OCI-LY7 (cell line): ENCODE results near the gene DLGAP4.

Experiments used
- CTCF ChIP-seq: fragments of 200-600 bp; sonication (generic); conservative IDR thresholded peaks from 2 replicates; pipeline ENCODE4 v1.5.1; 2014; ENCODE audit warnings: mild to moderate bottlenecking, antibody characterized with exemption, low read length, moderate library complexity, mixed read lengths
- EZH2phosphoT487 ChIP-seq: fragments of 200-600 bp; sonication (generic); IDR thresholded peaks from 2 replicates; pipeline ENCODE4 v1.6.1; 2018; ENCODE audit warnings: low read depth, borderline replicate concordance, mild to moderate bottlenecking, mixed run types, antibody characterized with exemption, low read length, moderate library complexity, mixed read lengths

DNA sequence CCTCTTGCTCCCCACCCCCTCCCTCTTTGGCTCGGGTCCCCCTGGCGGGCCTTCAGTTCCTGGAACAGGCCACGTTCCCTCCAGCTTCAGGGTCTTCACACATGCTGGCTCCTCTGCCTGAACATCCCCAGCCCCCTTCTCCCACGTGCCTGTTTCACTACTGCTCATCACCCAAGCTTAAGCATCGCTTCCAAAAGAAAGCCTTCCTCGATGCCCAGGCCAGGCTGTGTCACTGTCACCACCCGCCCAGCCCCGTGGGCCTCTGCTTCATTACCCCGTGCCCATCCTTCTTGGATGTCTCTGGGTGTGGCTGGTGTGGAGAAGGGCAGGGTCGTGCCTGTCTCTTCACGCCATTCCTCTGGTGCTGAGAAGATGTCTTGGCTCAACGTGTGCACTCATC is 2.8 kb downstream of the DLGAP4 start:
- TF ChIP-seq CTCF, result no peak
- no peak for TF ChIP-seq EZH2phosphoT487
